AG04449 (cell line): ENCODE measurements around the gene CYB561D1.

ENCODE experiments used
- CTCF ChIA-PET: fragments of 350-600 bp; formaldehyde crosslinking; extraction: SDS; loops from one replicate; lab custom pipeline; 2021; ENCODE audit warnings: antibody characterized with exemption; lab: Yijun Ruan, JAX
- POLR2A ChIA-PET: fragments of 400-600, 350-600 bp; formaldehyde crosslinking; extraction: SDS; loops from one replicate; lab custom pipeline; 2020; ENCODE audit warnings: antibody characterized with exemption, inconsistent platforms; lab: Yijun Ruan, JAX
- DNase-seq: peaks from one replicate; pipeline ENCODE4 v3.0.0-alpha.2; 2010; ENCODE audit warnings: low read depth, low spot score
- H3K4me3 ChIP-seq: 2 replicates; pipeline ENCODE4 v1.5.1; 2011; ENCODE audit warnings: low read depth, mild to moderate bottlenecking, control low read depth, low read length
- CTCF ChIP-seq: IDR thresholded peaks from one replicate; pipeline ENCODE4 v1.5.1; 2011; ENCODE audit warnings: mild to moderate bottlenecking, moderate library complexity, low read length, control low read depth, inconsistent platforms; ENCODE audit not compliant: insufficient read depth; ENCODE audit errors: missing control alignments

CYB561D1 gene

GRCh38 chr1:109499081-109499480, 5.2 kb downstream of the CYB561D1 start:
- CTCF ChIA-PET, result interaction anchor here (0.6 to 43.1 kb wide), 14 partner anchors 4 to 298 kb away, joined by 3 to 2790 read pairs (median 4); partner anchors contain the start of genes AMIGO1, ATXN7L2, CYB561D1 and GNAI3
- no peak for DNase-seq
- H3K4me3 ChIP-seq, result no peak overlapping the region
- POLR2A ChIA-PET, result interaction anchor here (1.5 to 1.6 kb wide), 2 partner anchors 33 to 50 kb away, joined by 3 to 4 read pairs; partner anchors contain the start of gene GNAI3
- no peak for TF ChIP-seq CTCF

GRCh38 chr1:109499661-109500536, 6.0 kb downstream of the CYB561D1 start:
- H3K4me3 ChIP-seq, result no peak overlapping the region
- CTCF ChIA-PET, result interaction anchor here (0.6 to 43.1 kb wide), 11 partner anchors 5 to 299 kb away, joined by 3 to 2790 read pairs (median 3); partner anchors contain the start of genes AMIGO1, ATXN7L2, CYB561D1 and GNAI3
- peak; percentile 41 for TF ChIP-seq CTCF
- POLR2A ChIA-PET, result interaction anchor here (1.6 kb wide), 1 partner anchor 49 kb away, joined by 4 read pairs; the partner anchor contains the start of gene GNAI3
- no peak for DNase-seq

GRCh38 chr1:109500941-109501381, 7.1 kb downstream of the CYB561D1 start:
- POLR2A ChIA-PET, result interaction anchor here (1.1 kb wide), 1 partner anchor 9 kb away, joined by 7 read pairs; the partner anchor contains the start of gene AMIGO1
- peak; percentile 90 for DNase-seq
- no peak overlapping the region for H3K4me3 ChIP-seq
- no peak for TF ChIP-seq CTCF
- CTCF ChIA-PET, result interaction anchor here (1.2 to 43.1 kb wide), 6 partner anchors 6 to 300 kb away, joined by 3 to 2790 read pairs (median 330); partner anchors contain the start of genes AMIGO1, ATXN7L2, CYB561D1 and GNAI3

- no peak overlapping the region for H3K4me3 ChIP-seq
- ChIA-PET POLR2A (interaction anchor here (1.1 kb wide), 1 partner anchor 8 kb away, joined by 7 read pairs; the partner anchor contains the start of gene AMIGO1), CTCF (interaction anchor here (1.2 to 43.1 kb wide), 4 partner anchors 7 to 47 kb away, joined by 3 to 2790 read pairs (median 657); partner anchors contain the start of genes AMIGO1, ATXN7L2, CYB561D1 and GNAI3)
- TF ChIP-seq CTCF, result no peak
- DNase-seq, result no peak
Measured at GRCh38 chr1:109501644-109502363, 7.9 kb downstream of the CYB561D1 start.

- H3K4me3 ChIP-seq, result no peak overlapping the region
- TF ChIP-seq CTCF, result no peak
- DNase-seq, result no peak
- ChIA-PET CTCF (interaction anchor here (1.2 to 43.1 kb wide), 4 partner anchors 7 to 47 kb away, joined by 3 to 2790 read pairs (median 657); partner anchors contain the start of genes AMIGO1, ATXN7L2, CYB561D1 and GNAI3), POLR2A (no interaction called here)
Measured at GRCh38 chr1:109502364-109502851, 8.5 kb downstream of the CYB561D1 start.
